Measurements from ENCODE around the gene LYPD6B. TPM values are rescaled to one million over a fixed set of nuclear protein-coding genes. Genes with fewer than 3 reads are reported as not detected.

The LYPD6B gene
- total and polyA plus RNA-seq, 10 of the 15 experiments (the other 5 are each of a cell fraction or from before 2014, with no cell fraction given) = 1.0 to 6.6 (median 4.0) TPM

- no peak for TF ChIP-seq CBX5 (IDR thresholded peaks at IDR 0.05; ENCODE audit: low read depth)
- no peak for TF ChIP-seq MEF2B (IDR thresholded peaks at IDR 0.05; ENCODE audit: partially characterized antibody, poor library complexity, severe bottlenecking)
- TF ChIP-seq NRF1 (conservative IDR thresholded peaks at IDR 0.05; ENCODE audit: low read depth, low read length) = no peak
- no peak for TF ChIP-seq CEBPB (IDR thresholded peaks at IDR 0.05; ENCODE audit: borderline replicate concordance in 1 of 2, low read depth in 2 of 2, low read length in 2 of 2)
- no peak for TF ChIP-seq RBBP5 (conservative IDR thresholded peaks at IDR 0.05)
Measured at GRCh38 chr2:149034406-149034805, 4.1 kb upstream of the LYPD6B start (continued).

- Histone ChIP-seq H3K4me3 (no peak overlapping the region), H3K4me1 (ENCODE audit: control insufficient read depth, insufficient read depth, low read length) (peaks cover 26% of the 10 kb centered on the region), H3K36me3 (ENCODE audit: control insufficient read depth in 2 of 2, insufficient read depth in 2 of 2, low read length in 1 of 2) (no peaks in the 10 kb centered on the region), H2AFZ (ENCODE audit: control insufficient read depth, low read depth, low read length) (no peak overlapping the region), H3K9me3 (replicated peaks; ENCODE audit: control insufficient read depth, insufficient read depth, low read length) (no peaks in the 10 kb centered on the region), H3K4me2 (ENCODE audit: control insufficient read depth, insufficient read depth) (no peak overlapping the region; the same call in 1 of the 2 replicates), H3K79me2 (ENCODE audit: control insufficient read depth, insufficient read depth, low read length) (peaks cover 8% of the 10 kb centered on the region), H3K27ac (ENCODE audit: control insufficient read depth, insufficient read depth) (no peak overlapping the region), H3K9ac (ENCODE audit: control insufficient read depth, insufficient read depth, low read length) (no peak overlapping the region), H3K27me3 (replicated peaks in 1 of 2; ENCODE audit: control insufficient read depth in 2 of 2, insufficient read depth in 2 of 2, low read length in 1 of 2) (no peaks in the 10 kb centered on the region), H4K20me1 (ENCODE audit: control insufficient read depth, insufficient read depth) (no peaks in the 10 kb centered on the region)
- no peak for FAIRE-seq
- ATAC-seq = no peak
- POLR2A ChIA-PET = no interaction called here
- 61% methylated on average over 4 of the region's 4 CpGs for WGBS (ENCODE audit: insufficient coverage, insufficient replicate concordance, low lambda C conversion rate, missing lambda C conversion rate)
- in situ Hi-C loops (cut with MboI) (no loop called here), intact Hi-C loops (cut with micrococcal nuclease; ENCODE audit: unreplicated experiment) (no loop called here)
- DNase-seq (ENCODE audit: low read depth, low spot score) = no peak
- CTCF ChIA-PET = interaction anchor here (18.0 kb wide), 1 partner anchor 15 kb away, joined by 508 read pairs; no protein-coding TSS in a partner anchor
- SMC1A ChIA-PET (ENCODE audit: uncharacterized antibody, unreplicated experiment) = interaction anchor here (1.5 to 16.5 kb wide), 2 partner anchors 9 to 17 kb away, joined by 3 to 327 read pairs; no protein-coding TSS in a partner anchor
- no TSS peak for BruUV-seq (replicated peaks)
- RAD21 ChIA-PET (ENCODE audit: unreplicated experiment) = interaction anchor here (1.0 to 3.2 kb wide), 2 partner anchors 18 to 525 kb away, joined by 5 to 31 read pairs; no protein-coding TSS in a partner anchor
- no peak for TF ChIP-seq POLR2AphosphoS5 (IDR thresholded peaks at IDR 0.05; ENCODE audit: low read length)
- no peak for TF ChIP-seq ZNF24 (IDR thresholded peaks at IDR 0.05)
- TF ChIP-seq, protein P1, sequence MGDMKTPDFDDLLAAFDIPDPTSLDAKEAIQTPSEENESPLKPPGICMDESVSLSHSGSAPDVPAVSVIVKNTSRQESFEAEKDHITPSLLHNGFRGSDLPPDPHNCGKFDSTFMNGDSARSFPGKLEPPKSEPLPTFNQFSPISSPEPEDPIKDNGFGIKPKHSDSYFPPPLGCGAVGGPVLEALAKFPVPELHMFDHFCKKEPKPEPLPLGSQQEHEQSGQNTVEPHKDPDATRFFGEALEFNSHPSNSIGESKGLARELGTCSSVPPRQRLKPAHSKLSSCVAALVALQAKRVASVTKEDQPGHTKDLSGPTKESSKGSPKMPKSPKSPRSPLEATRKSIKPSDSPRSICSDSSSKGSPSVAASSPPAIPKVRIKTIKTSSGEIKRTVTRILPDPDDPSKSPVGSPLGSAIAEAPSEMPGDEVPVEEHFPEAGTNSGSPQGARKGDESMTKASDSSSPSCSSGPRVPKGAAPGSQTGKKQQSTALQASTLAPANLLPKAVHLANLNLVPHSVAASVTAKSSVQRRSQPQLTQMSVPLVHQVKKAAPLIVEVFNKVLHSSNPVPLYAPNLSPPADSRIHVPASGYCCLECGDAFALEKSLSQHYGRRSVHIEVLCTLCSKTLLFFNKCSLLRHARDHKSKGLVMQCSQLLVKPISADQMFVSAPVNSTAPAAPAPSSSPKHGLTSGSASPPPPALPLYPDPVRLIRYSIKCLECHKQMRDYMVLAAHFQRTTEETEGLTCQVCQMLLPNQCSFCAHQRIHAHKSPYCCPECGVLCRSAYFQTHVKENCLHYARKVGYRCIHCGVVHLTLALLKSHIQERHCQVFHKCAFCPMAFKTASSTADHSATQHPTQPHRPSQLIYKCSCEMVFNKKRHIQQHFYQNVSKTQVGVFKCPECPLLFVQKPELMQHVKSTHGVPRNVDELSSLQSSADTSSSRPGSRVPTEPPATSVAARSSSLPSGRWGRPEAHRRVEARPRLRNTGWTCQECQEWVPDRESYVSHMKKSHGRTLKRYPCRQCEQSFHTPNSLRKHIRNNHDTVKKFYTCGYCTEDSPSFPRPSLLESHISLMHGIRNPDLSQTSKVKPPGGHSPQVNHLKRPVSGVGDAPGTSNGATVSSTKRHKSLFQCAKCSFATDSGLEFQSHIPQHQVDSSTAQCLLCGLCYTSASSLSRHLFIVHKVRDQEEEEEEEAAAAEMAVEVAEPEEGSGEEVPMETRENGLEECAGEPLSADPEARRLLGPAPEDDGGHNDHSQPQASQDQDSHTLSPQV (IDR thresholded peaks at IDR 0.05) = no peak
- TF ChIP-seq MYC (IDR thresholded peaks at IDR 0.05; ENCODE audit: insufficient read depth, insufficient read length, insufficient replicate concordance, low read length, severe bottlenecking) = no peak
- TF ChIP-seq EZH2 (IDR thresholded peaks at IDR 0.05; ENCODE audit: borderline replicate concordance, control insufficient read depth, low read depth, low read length) = no peak
- no peak for TF ChIP-seq TCF3 (IDR thresholded peaks at IDR 0.05; ENCODE audit: borderline replicate concordance, insufficient read depth, low read depth, low read length)
- no peak for TF ChIP-seq CHD1 (IDR thresholded peaks at IDR 0.05; ENCODE audit: low read depth, low read length)
- no peak for TF ChIP-seq SIX5 (IDR thresholded peaks at IDR 0.05; ENCODE audit: low read depth, low read length, severe bottlenecking)
- TF ChIP-seq, protein P2, sequence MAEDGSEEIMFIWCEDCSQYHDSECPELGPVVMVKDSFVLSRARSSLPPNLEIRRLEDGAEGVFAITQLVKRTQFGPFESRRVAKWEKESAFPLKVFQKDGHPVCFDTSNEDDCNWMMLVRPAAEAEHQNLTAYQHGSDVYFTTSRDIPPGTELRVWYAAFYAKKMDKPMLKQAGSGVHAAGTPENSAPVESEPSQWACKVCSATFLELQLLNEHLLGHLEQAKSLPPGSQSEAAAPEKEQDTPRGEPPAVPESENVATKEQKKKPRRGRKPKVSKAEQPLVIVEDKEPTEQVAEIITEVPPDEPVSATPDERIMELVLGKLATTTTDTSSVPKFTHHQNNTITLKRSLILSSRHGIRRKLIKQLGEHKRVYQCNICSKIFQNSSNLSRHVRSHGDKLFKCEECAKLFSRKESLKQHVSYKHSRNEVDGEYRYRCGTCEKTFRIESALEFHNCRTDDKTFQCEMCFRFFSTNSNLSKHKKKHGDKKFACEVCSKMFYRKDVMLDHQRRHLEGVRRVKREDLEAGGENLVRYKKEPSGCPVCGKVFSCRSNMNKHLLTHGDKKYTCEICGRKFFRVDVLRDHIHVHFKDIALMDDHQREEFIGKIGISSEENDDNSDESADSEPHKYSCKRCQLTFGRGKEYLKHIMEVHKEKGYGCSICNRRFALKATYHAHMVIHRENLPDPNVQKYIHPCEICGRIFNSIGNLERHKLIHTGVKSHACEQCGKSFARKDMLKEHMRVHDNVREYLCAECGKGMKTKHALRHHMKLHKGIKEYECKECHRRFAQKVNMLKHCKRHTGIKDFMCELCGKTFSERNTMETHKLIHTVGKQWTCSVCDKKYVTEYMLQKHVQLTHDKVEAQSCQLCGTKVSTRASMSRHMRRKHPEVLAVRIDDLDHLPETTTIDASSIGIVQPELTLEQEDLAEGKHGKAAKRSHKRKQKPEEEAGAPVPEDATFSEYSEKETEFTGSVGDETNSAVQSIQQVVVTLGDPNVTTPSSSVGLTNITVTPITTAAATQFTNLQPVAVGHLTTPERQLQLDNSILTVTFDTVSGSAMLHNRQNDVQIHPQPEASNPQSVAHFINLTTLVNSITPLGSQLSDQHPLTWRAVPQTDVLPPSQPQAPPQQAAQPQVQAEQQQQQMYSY (CRISPR knock-in tag; IDR thresholded peaks at IDR 0.05) = no peak
Measured at GRCh38 chr2:149036507-149037293, 1.8 kb upstream of the LYPD6B start.
